GM12878 (cell line): ENCODE data around the gene SGSM2. TPM values are rescaled to one million over a fixed set of nuclear protein-coding genes. Genes with fewer than 3 reads are reported as not detected.

Experiments
- ATAC-seq: fragments of 200-7000 bp; cut with Tn5 transposase; 3 replicates; pipeline ENCODE4 v1.9.1; 2020; ENCODE audit warnings: mild to moderate bottlenecking, moderate library complexity
- BruUV-seq: library from RNA; stranded (reverse); fragments of 400-500 nt; replicated peaks from 2 replicates; lab custom pipeline; 2021; lab: Mats Ljungman, UMichigan
- CTCF ChIA-PET: fragments of 300-600 bp; sonication (Branson Sonifier 250); formaldehyde crosslinking; extraction: SDS; loops from one replicate; lab custom pipeline; 2021; ENCODE audit warnings: inconsistent platforms; lab: Yijun Ruan, JAX
- POLR2A ChIA-PET: fragments of 350-600 bp; formaldehyde crosslinking; extraction: SDS; loops from one replicate; lab custom pipeline; 2021; ENCODE audit warnings: inconsistent platforms; lab: Charles Lee
- RAD21 ChIA-PET: fragments of 300-600 bp; sonication (Branson Sonifier 250); formaldehyde crosslinking; loops from one replicate; lab custom pipeline; 2023; ENCODE audit warnings: antibody characterized with exemption; ENCODE audit not compliant: unreplicated experiment; lab: Charles Lee
- SMC1A ChIA-PET: fragments of 300-600 bp; sonication (Branson Sonifier 250); formaldehyde crosslinking; loops from one replicate; lab custom pipeline; 2023; ENCODE audit not compliant: unreplicated experiment, uncharacterized antibody; lab: Charles Lee
- DNase-seq: peaks from one replicate; pipeline ENCODE4 v3.0.0-alpha.2; 2011; ENCODE audit warnings: low read depth, low spot score
- FAIRE-seq: peaks from 3 replicates; lab custom pipeline; 2011; peaks lifted over from hg19 to GRCh38; lab: Jason Lieb, UNC
- H2AFZ ChIP-seq: 2 replicates; pipeline ENCODE4 v1.6.0; 2011; ENCODE audit warnings: low read depth, low read length, control low read depth; ENCODE audit not compliant: control insufficient read depth
- H3K27ac ChIP-seq: 2 replicates; pipeline ENCODE4 v1.5.1; 2011; ENCODE audit warnings: control low read depth; ENCODE audit not compliant: control insufficient read depth, insufficient read depth
- H3K27me3 ChIP-seq, 2 experiments: replicated peaks in 1 of 2; 2 replicates each; pipeline versions ENCODE4 v1.6.0 to v1.6.1; 2011; ENCODE audit warnings: low read length in 1 of 2; ENCODE audit not compliant: control insufficient read depth in 2 of 2, insufficient read depth in 2 of 2
- H3K36me3 ChIP-seq, 2 experiments: 2 replicates each; pipeline ENCODE4 v1.5.1; 2011; ENCODE audit warnings: low read length in 1 of 2; ENCODE audit not compliant: control insufficient read depth in 2 of 2, insufficient read depth in 2 of 2
- H3K4me1 ChIP-seq: 2 replicates; pipeline ENCODE4 v1.6.1; 2011; ENCODE audit warnings: mild to moderate bottlenecking, low read length, moderate library complexity, mixed read lengths; ENCODE audit not compliant: control insufficient read depth, insufficient read depth
- H3K4me2 ChIP-seq: 2 replicates; pipeline ENCODE4 v1.6.0; 2011; ENCODE audit warnings: control low read depth; ENCODE audit not compliant: control insufficient read depth, insufficient read depth
- H3K4me3 ChIP-seq: fragments of 200-600 bp; sonication (generic); 2 replicates; pipeline ENCODE4 v1.5.1; 2016
- H3K79me2 ChIP-seq: 2 replicates; pipeline ENCODE4 v1.6.0; 2011; ENCODE audit warnings: low read length; ENCODE audit not compliant: control insufficient read depth, insufficient read depth
- H3K9ac ChIP-seq: 2 replicates; pipeline ENCODE4 v1.8.0; 2011; ENCODE audit warnings: low read length, control low read depth, mixed read lengths; ENCODE audit not compliant: control insufficient read depth, insufficient read depth
- H3K9me3 ChIP-seq: replicated peaks from 3 replicates; pipeline ENCODE4 v1.5.1; 2011; ENCODE audit warnings: mild to moderate bottlenecking, low read length; ENCODE audit not compliant: control insufficient read depth, insufficient read depth
- H4K20me1 ChIP-seq: 2 replicates; pipeline ENCODE4 v1.6.0; 2011; ENCODE audit not compliant: control insufficient read depth, insufficient read depth
- ASH2L ChIP-seq: fragments of 300-600, 200-600 bp; sonication (generic); IDR thresholded peaks from 2 replicates; pipeline ENCODE4 v1.6.1; 2017; ENCODE audit warnings: low read depth, mild to moderate bottlenecking, borderline replicate concordance
- CHD4 ChIP-seq: fragments of 200-600 bp; sonication (generic); IDR thresholded peaks from 2 replicates; pipeline ENCODE4 v1.6.1; 2016; ENCODE audit warnings: mild to moderate bottlenecking
- HDAC2 ChIP-seq: fragments of 200-600 bp; sonication (generic); IDR thresholded peaks from 2 replicates; pipeline ENCODE4 v1.6.1; 2017
- JUNB ChIP-seq: IDR thresholded peaks from 2 replicates; pipeline ENCODE4 v1.6.1; 2016; ENCODE audit warnings: antibody characterized with exemption, mild to moderate bottlenecking
- MEF2B ChIP-seq: fragments of 450-650 bp; IDR thresholded peaks from 2 replicates; pipeline ENCODE4 v1.6.1; 2018; ENCODE audit warnings: mild to moderate bottlenecking, moderate library complexity; ENCODE audit not compliant: partially characterized antibody, poor library complexity, severe bottlenecking
- PKNOX1 ChIP-seq: fragments of 450-650 bp; IDR thresholded peaks from 2 replicates; pipeline ENCODE4 v1.6.1; 2016; ENCODE audit warnings: mild to moderate bottlenecking
- POLR2A ChIP-seq: IDR thresholded peaks from 2 replicates; pipeline ENCODE4 v1.6.1; 2011; ENCODE audit warnings: low read depth, mild to moderate bottlenecking, low read length
- RUNX3 ChIP-seq: IDR thresholded peaks from 2 replicates; pipeline ENCODE4 v1.6.1; 2012; ENCODE audit warnings: low read length, inconsistent platforms
- SREBF2 ChIP-seq: IDR thresholded peaks from 2 replicates; pipeline ENCODE4 v1.6.1; 2012; ENCODE audit warnings: mild to moderate bottlenecking, low read length
- WGBS: methylation state at CpG from one replicate; pipeline ENCODE4 v1.1.6; 2016; ENCODE audit warnings: low lambda C conversion rate; ENCODE audit not compliant: insufficient replicate concordance, insufficient coverage; ENCODE audit errors: missing lambda C conversion rate; 5-methylcytosine and 5-hydroxymethylcytosine counted together
- in situ Hi-C: fragments of 300-500 bp; cut with MboI; formaldehyde crosslinking; loops from 9 replicates; pipeline ENCODE4 v1.14.3; 2018; ENCODE audit warnings: mixed read lengths
- intact Hi-C: fragments of 100-400 bp; cut with micrococcal nuclease; formaldehyde crosslinking; loops from one replicate; pipeline ENCODE4 v1.14.2; 2022; ENCODE audit not compliant: unreplicated experiment
- polyA plus RNA-seq, 11 experiments: library from polyadenylated mRNA; depleted of rRNA in 4 of 11; unstranded in 6 of 11; stranded (reverse) in 5 of 11; fragments of >200 nt; fragmentation: Nextera tagmentation in 4 of 11; fragmentation: Illumina TruSeq in 1 of 11; extraction: Ambion mirVana in 4 of 11; extraction: Trizol in 1 of 11; gene quantifications; 1 replicate in 1 of 11; 2 replicates in 10 of 11; pipeline versions ENCODE4 v1.2.1 to v1.2.3, GENCODE V29; 2011 to 2016; ENCODE audit warnings: inconsistent platforms in 2 of 11, missing spikeins in 2 of 11, low read depth in 1 of 11
- total RNA-seq, 4 experiments: library from RNA; depleted of rRNA in 3 of 4; stranded (reverse); fragments of >200 nt in 3 of 4; fragmentation: Illumina TruSeq in 1 of 4; extraction: Trizol in 1 of 4; gene quantifications; 2 replicates each; pipeline versions ENCODE4 v1.2.1 to v1.2.3, GENCODE V29; 2013 to 2021

Gene SGSM2
- total and polyA plus RNA-seq, 10 of the 15 experiments (the other 5 are each of a cell fraction or from before 2014, with no cell fraction given): 0.50 to 50.9 (median 18.5) TPM

GRCh38 chr17:2384439-2385127 lies 47.3 kb downstream of the SGSM2 start:
- no peak for FAIRE-seq
- H2AFZ ChIP-seq: no peak overlapping the region
- H3K79me2 ChIP-seq: no peaks in the 10 kb centered on the region
- H3K27me3 ChIP-seq: no peaks in the 10 kb centered on the region
- no peak overlapping the region for H3K4me2 ChIP-seq
- POLR2A ChIA-PET: interaction anchor here (0.8 kb wide), 1 partner anchor 41 kb away, joined by 3 read pairs; no protein-coding TSS in a partner anchor
- no peaks in the 10 kb centered on the region for H3K4me1 ChIP-seq
- no peak for DNase-seq
- no peak overlapping the region for H3K27ac ChIP-seq
- no peaks in the 10 kb centered on the region for H3K9me3 ChIP-seq
- no peak overlapping the region for H3K4me3 ChIP-seq
- SMC1A ChIA-PET: interaction anchor here (10.7 kb wide), 1 partner anchor 31 kb away, joined by 364 read pairs; no protein-coding TSS in a partner anchor
- in situ Hi-C loops (no loop called here), intact Hi-C loops (no loop called here)
- CTCF ChIA-PET: interaction anchor here (2.8 to 12.3 kb wide), 3 partner anchors 8 to 30 kb away, joined by 73 to 597 read pairs (median 105); partner anchors contain the start of gene MNT
- H3K36me3 ChIP-seq: peaks cover 0 to 7% of the 10 kb centered on the region in 2 experiments; a peak in 3 of 4 replicates
- no peak for ATAC-seq
- no peaks in the 10 kb centered on the region for H4K20me1 ChIP-seq
- TF ChIP-seq JUNB (no peak), MEF2B (no peak), SREBF2 (no peak), PKNOX1 (no peak), ASH2L (no peak), CHD4 (no peak), POLR2A (0 out of 2 replicates have a peak, but pooled peaks have one; percentile 51), RUNX3 (no peak), HDAC2 (no peak)
- no peak overlapping the region for H3K9ac ChIP-seq
- 81% methylated on average over 20 of the region's 22 CpGs for WGBS
- no TSS peak for BruUV-seq
- RAD21 ChIA-PET: interaction anchor here (0.8 to 7.5 kb wide), 2 partner anchors 30 to 332 kb away, joined by 3 to 376 read pairs; no protein-coding TSS in a partner anchor
